Stimulated activated CD4-positive, alpha-beta T cell treated with anti-CD3 and anti-CD28 coated beads, Interleukin-4, amount 100 ng/mL, for 24 hours (primary cell): ENCODE results near the gene PSMD9.

ENCODE experiments used
- DNase-seq: peaks from one replicate; pipeline ENCODE4 v3.0.0-alpha.2; 2020

Gene PSMD9

GRCh38 chr12:121957861-121958515, 69.4 kb downstream of the PSMD9 start:
- no peak for DNase-seq

GRCh38 chr12:121958541-121959240, 70.1 kb downstream of the PSMD9 start:
- DNase-seq = no peak

- no peak for DNase-seq
Measured at GRCh38 chr12:121960541-121960940, 72.0 kb downstream of the PSMD9 start.

GRCh38 chr12:121961195-121961879, 72.7 kb downstream of the PSMD9 start:
- no peak for DNase-seq

- no peak for DNase-seq
Measured at GRCh38 chr12:121963341-121964018, 74.9 kb downstream of the PSMD9 start.

GRCh38 chr12:121964813-121965643, 76.4 kb downstream of the PSMD9 start:
- no peak for DNase-seq

- no peak for DNase-seq
Measured at GRCh38 chr12:121966959-121967358, 78.4 kb downstream of the PSMD9 start.
